ENCODE results near the gene STIM1.
A peak's percentile ranks its signal among the peaks of the same experiment; 100 is the strongest.

Gene STIM1

DNA sequence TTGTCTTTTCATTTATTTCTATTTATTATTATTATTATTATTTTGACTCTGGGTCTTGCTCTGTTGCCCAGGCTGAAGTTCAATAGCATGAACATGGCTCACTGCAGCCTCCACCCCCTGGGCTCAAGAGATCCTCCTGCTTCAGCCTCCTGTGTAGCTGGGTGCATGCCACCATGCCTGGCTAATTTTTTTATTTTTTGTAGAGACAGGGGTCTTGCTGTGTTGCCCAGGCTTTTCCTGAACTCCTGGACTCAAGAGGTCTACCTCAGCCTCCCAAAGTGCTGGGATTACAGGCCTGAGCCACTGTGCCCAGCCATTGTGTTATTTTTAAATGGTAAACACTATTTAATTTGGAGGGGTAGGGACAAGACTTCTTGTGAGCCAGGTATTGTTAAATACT lies 215.9 kb downstream of the STIM1 start:
- DNase-seq (ENCODE audit: low spot score) = no peak

GRCh38 chr11:4071914-4072313 lies 216.4 kb downstream of the STIM1 start:
- DNase-seq (ENCODE audit: low spot score) = no peak

- DNase-seq (ENCODE audit: low spot score) = peak; percentile 73
Measured at GRCh38 chr11:4072668-4073285, 217.3 kb downstream of the STIM1 start.

DNA sequence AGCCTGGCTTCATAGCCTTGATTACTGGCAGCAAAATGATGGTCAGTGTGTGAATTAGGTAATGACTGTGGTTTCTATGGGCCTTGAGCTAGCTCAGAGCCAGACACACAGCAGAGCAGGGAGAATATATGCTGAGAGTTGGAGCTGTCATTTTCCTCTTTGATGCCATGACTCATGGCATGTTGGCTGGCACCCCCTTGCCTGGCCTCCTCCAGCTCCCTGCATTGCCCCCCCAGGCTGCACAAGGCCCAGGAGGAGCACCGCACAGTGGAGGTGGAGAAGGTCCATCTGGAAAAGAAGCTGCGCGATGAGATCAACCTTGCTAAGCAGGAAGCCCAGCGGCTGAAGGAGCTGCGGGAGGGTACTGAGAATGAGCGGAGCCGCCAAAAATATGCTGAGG lies 218.8 kb downstream of the STIM1 start:
- no peak for DNase-seq (ENCODE audit: low spot score)

- DNase-seq (ENCODE audit: low spot score) = no peak
Measured at GRCh38 chr11:4076774-4077173, 221.3 kb downstream of the STIM1 start.

GRCh38 chr11:4083198-4083597 lies 227.7 kb downstream of the STIM1 start:
- no peak for DNase-seq (ENCODE audit: low spot score)

GRCh38 chr11:4084406-4085125 lies 229.1 kb downstream of the STIM1 start:
- no peak for DNase-seq (ENCODE audit: low spot score)

DNA sequence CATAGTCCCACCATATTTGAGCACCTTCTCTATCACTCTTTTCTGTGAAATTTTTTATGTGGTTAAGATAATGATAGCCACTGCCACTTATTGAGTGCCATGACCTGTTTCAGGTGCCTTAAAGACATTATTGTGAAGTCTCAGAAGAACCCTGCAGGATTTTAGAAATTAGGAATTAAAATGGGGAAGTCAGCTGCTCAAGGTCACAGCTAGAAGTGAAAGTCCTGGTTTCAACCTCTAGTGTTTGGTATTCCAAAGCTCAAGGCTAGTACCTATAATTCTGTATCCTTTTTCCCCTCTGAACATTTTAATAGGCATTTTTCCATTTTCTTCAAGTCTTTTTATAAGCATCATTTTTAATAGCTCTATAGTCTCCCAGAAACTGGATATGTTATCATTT lies 230.1 kb downstream of the STIM1 start:
- DNase-seq (ENCODE audit: low spot score) = no peak

- DNase-seq (ENCODE audit: low spot score) = no peak
Measured at GRCh38 chr11:4086575-4087353, 231.3 kb downstream of the STIM1 start.

- DNase-seq (ENCODE audit: low spot score) = peak; percentile 16
Measured at GRCh38 chr11:4087551-4087950, 232.1 kb downstream of the STIM1 start.

DNA sequence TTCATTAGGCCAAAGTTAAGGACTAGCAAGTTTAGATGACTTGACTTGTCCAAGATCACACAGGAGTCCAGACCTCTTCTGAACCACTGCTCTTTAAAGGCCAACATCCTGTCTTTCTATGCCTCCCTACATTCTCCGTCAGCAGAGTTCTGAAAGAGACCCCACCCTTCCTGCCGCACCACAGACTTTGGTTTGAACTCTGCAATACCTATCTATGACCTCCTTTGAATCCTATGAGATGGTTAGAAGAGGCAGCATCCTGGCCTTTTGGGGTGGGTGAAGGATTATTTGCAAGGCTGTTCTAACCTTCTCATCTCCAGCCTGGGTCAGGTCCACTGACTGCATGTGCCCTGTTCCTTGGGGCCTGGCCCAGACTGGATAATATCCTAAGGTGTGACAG lies 234.8 kb downstream of the STIM1 start:
- DNase-seq (ENCODE audit: low spot score) = no peak

GRCh38 chr11:4092026-4092425 lies 236.6 kb downstream of the STIM1 start:
- DNase-seq (ENCODE audit: low spot score) = no peak

- DNase-seq (ENCODE audit: low spot score) = no peak
Measured at GRCh38 chr11:4093519-4094347, 238.3 kb downstream of the STIM1 start.

- DNase-seq (ENCODE audit: low spot score) = peak; percentile 97
Measured at GRCh38 chr11:4094348-4095291, 239.2 kb downstream of the STIM1 start, which contains the start of gene RRM1. TSS of gene RRM1 (plus strand) at chr11:4094799. CDS start at chr11:4095013, 214 bp downstream.

- DNase-seq (ENCODE audit: low spot score) = peak; percentile 63
Measured at GRCh38 chr11:4095509-4096230, 240.2 kb downstream of the STIM1 start.

DNA sequence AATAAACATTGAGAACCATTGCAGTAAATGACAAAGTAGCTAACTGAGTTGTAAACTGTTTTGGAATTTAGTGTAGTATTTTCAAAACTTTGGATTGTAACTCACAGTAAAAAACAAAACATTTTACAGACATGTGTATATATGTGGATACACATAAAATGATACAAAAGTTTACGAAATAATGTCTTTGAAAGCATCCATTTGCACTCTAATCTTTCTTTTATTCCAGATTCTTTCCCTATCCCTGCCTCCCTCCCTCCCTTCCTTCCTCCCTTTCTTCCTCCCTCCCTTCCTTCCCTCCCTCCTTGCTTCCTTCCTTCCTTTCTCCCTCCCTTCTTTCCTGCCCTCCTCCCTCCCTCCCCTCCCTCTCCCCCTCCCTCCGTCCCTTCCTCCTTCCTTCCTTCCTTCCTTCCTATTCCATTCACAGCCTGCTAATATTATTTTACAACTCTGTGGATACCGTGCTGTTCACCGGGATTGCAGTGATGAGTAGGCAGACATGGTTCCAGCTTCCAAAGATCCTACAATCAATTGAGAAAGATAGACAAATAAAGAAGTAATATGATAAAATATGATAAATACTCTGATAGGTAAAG lies 242.7 kb downstream of the STIM1 start:
- DNase-seq (ENCODE audit: low spot score) = no peak

DNA sequence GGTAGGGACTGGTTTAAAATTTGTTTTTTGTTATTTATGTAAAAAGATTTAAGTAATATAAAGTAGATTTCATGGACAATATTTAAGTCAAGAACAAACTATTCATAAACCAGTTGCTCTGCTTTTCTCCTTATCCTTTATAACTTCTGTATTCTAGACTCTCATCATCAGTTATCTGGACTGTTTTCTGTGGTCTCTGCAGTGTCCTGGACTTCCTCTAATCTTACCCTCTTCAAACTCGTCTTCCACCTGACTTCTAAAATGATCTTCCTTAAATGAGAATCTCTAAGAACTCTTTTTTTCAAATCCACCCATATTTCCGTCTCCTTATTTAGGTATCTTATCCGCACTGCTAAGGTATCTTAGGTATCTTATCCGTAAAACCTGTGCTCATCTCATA lies 247.2 kb downstream of the STIM1 start:
- DNase-seq (ENCODE audit: low spot score) = no peak

DNA sequence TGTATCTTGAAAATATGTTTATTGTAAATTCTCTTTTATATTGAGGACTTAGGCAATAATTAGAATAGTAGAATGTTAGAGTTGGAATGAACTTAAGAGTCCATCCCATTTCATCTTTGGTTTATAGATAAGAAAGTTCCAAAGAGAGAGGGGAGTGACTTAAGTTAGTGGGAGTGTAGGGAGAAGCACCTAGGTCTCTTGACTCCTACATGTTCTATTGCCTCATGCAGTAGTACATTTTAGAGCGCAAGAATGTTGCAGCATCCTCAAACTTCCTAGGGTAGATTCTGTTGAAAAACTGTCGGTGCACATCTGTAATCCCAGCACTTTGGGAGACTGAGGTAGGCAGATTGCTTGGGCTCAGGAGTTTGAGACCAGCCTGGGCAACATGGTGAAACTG lies 247.8 kb downstream of the STIM1 start:
- no peak for DNase-seq (ENCODE audit: low spot score)

DNA sequence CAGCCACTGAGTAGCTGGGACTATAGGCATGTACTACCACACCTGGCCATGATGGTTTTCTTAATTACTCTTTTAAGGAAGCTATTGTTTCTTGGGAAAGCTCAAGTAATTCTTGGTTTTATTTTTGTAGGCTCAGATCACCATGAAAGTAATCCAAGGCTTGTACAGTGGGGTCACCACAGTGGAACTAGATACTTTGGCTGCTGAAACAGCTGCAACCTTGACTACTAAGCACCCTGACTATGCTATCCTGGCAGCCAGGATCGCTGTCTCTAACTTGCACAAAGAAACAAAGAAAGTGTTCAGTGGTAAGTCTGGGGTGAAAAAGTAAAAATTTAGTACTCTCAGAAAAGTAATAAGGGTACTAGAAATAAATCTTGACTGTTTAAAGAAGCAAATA lies 250.5 kb downstream of the STIM1 start:
- DNase-seq (ENCODE audit: low spot score) = no peak

GRCh38 chr11:4111834-4112233 lies 256.4 kb downstream of the STIM1 start:
- DNase-seq (ENCODE audit: low spot score) = no peak
